ENCODE measurements around the gene CTNNA3. TPM values are rescaled to one million over a fixed set of nuclear protein-coding genes. Genes with fewer than 3 reads are reported as not detected.

The CTNNA3 gene
- total and polyA plus RNA-seq, 7 donors: under 0.01 to 4.6 (median 2.4) TPM; not detected in 1

DNA sequence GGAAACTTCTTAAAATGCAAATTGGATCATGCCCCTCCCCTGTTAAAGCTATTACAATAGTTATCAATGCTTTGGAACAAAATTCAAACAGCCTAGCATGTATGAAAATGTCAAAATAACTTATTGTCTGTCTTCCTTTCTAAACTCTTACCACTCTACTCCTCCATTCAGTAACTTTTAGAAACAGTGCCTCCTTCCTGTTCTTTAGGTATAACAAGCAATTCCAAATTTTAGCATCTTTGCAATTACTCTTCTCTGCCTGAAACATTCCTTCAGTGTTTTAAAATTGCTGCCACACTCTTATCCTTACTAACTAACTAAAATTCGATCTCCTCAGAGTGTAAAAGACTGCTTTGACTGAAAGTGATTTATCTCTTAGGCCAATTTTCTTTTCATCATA is 1430.6 kb downstream of the CTNNA3 start:
- no peaks in the 10 kb centered on the region for H3K27me3 ChIP-seq
- no peaks in the 10 kb centered on the region for H3K36me3 ChIP-seq
- H3K9me3 ChIP-seq: no peaks in the 10 kb centered on the region
- DNase-seq: no peak
- intact Hi-C loops (cut with DNase I): no loop called here
- no peak overlapping the region for H3K27ac ChIP-seq
- no peak overlapping the region for H3K4me3 ChIP-seq
- H3K4me1 ChIP-seq: no peaks in the 10 kb centered on the region
- WGBS, 2 donors: 70 to 77% methylated on average over 1 of the region's 1 CpG
- no peak for TF ChIP-seq EP300 (IDR thresholded peaks at IDR 0.05)
- TF ChIP-seq, protein P1, sequence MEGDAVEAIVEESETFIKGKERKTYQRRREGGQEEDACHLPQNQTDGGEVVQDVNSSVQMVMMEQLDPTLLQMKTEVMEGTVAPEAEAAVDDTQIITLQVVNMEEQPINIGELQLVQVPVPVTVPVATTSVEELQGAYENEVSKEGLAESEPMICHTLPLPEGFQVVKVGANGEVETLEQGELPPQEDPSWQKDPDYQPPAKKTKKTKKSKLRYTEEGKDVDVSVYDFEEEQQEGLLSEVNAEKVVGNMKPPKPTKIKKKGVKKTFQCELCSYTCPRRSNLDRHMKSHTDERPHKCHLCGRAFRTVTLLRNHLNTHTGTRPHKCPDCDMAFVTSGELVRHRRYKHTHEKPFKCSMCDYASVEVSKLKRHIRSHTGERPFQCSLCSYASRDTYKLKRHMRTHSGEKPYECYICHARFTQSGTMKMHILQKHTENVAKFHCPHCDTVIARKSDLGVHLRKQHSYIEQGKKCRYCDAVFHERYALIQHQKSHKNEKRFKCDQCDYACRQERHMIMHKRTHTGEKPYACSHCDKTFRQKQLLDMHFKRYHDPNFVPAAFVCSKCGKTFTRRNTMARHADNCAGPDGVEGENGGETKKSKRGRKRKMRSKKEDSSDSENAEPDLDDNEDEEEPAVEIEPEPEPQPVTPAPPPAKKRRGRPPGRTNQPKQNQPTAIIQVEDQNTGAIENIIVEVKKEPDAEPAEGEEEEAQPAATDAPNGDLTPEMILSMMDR (IDR thresholded peaks at IDR 0.05): no peak
- no peak for TF ChIP-seq POLR2A (IDR thresholded peaks at IDR 0.05)
- TF ChIP-seq POLR2AphosphoS5 (IDR thresholded peaks at IDR 0.05): no peak

DNA sequence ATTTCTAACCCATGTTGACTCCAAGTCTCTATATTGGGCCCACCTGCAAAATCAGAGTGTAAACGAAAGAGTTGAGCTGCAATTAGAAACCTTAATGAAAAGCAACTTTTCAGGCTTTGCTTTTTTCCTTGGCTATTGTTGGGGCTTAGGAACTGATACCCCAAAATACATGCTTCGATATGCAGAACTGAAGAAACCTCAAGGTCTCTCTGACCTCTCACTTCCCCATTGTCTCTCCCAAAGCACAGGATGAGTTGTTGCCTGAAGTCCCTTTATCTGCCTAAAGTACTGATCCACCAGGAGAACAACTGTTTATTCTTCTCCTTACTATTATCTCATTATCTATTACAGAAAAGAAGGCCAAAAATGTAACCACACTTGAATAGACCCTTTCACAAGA is 1436.2 kb downstream of the CTNNA3 start:
- H3K27ac ChIP-seq: no peak overlapping the region
- no peaks in the 10 kb centered on the region for H3K36me3 ChIP-seq
- DNase-seq: no peak
- no peak overlapping the region for H3K4me3 ChIP-seq
- TF ChIP-seq POLR2A (IDR thresholded peaks at IDR 0.05) (no peak), EP300 (IDR thresholded peaks at IDR 0.05) (no peak)
- WGBS, 2 donors: 88 to 90% methylated on average over 2 of the region's 2 CpGs
- H3K9me3 ChIP-seq: no peaks in the 10 kb centered on the region
- intact Hi-C loops (cut with DNase I): no loop called here
- H3K4me1 ChIP-seq: no peaks in the 10 kb centered on the region
- H3K27me3 ChIP-seq: no peaks in the 10 kb centered on the region

DNA sequence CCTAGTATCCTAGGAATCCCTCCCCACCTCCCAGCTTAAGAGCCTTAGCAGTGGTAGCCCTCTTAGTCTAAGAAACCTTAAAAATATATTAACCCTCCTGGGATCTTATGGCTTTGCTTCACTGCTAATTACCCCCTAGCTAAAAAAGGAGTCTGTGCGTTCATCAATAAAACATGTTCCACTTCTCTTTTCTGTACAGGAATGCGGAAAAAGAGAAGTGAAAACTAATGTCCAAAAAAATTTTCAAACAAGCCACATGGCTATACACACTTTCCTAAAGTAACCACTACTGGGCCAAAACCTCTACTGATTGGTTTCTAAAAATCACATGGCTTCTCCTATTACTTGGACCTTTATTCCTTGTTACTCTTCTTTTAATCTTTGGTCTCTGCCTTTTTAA is 1437.3 kb downstream of the CTNNA3 start:
- intact Hi-C loops (cut with DNase I): no loop called here
- H3K27me3 ChIP-seq: no peaks in the 10 kb centered on the region
- TF ChIP-seq POLR2A (IDR thresholded peaks at IDR 0.05) (no peak), POLR2AphosphoS5 (IDR thresholded peaks at IDR 0.05) (no peak), EP300 (IDR thresholded peaks at IDR 0.05) (no peak)
- TF ChIP-seq, protein P1 (IDR thresholded peaks at IDR 0.05): no peak

DNA sequence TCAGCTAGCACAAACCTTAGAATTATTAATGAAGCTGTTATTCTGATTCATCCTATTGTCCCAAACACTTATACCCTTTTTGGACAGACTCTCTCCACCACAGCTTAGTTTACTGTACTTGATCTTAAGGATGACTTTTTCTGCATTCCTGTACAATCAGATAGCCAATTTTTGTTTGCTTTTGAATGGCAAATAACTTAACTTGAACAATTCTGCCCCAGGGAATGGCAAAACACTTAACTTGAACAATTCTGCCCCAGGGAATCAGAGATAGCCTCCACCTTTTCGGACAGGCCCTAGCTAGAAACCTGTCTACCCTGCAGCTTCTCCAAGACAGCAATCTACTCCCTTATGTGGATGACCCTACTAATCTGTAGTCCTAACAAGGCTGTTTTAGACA is 1438.2 kb downstream of the CTNNA3 start:
- H3K27ac ChIP-seq: no peak overlapping the region
- intact Hi-C loops (cut with DNase I): no loop called here
- H3K36me3 ChIP-seq: no peaks in the 10 kb centered on the region
- no peaks in the 10 kb centered on the region for H3K27me3 ChIP-seq
- WGBS, 2 donors: 89% methylated on average over 1 of the region's 1 CpG
- no peaks in the 10 kb centered on the region for H3K4me1 ChIP-seq
- H3K9me3 ChIP-seq: no peaks in the 10 kb centered on the region
- DNase-seq: no peak
- no peak overlapping the region for H3K4me3 ChIP-seq
- TF ChIP-seq EP300 (IDR thresholded peaks at IDR 0.05): no peak
- TF ChIP-seq POLR2A (IDR thresholded peaks at IDR 0.05): no peak

More for the DNA sequence above, 1437.3 kb downstream of the CTNNA3 start:
- Histone ChIP-seq H3K9me3 (no peaks in the 10 kb centered on the region), H3K4me3 (no peak overlapping the region), H3K36me3 (no peaks in the 10 kb centered on the region), H3K27ac (no peak overlapping the region), H3K4me1 (no peaks in the 10 kb centered on the region)
- 92% methylated on average over 2 of the region's 2 CpGs for WGBS, 2 donors
- no peak for DNase-seq

DNA sequence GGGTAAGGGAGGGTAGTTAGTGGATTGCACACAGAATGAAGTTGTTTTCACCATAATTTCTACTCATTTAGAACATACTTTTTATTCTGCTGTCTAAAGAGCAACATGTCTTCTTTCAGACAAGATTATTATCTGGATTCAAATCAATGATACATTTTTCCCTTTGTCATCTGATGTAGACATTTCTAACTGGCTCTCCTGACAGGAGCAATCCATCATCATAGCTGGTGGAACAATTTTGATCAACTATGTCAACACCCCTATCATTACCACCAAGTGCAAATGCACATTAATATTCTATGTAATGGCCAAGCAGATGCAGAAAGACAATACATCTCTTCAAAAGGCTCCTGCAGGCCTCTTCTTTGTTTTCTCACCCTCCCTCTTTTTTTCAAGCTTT is 1443.0 kb downstream of the CTNNA3 start:
- TF ChIP-seq EP300 (IDR thresholded peaks at IDR 0.05) (no peak), POLR2AphosphoS5 (IDR thresholded peaks at IDR 0.05) (no peak), POLR2A (IDR thresholded peaks at IDR 0.05) (no peak)
- TF ChIP-seq, protein P1 (IDR thresholded peaks at IDR 0.05): no peak
- H3K27me3 ChIP-seq: no peaks in the 10 kb centered on the region
- intact Hi-C loops (cut with DNase I): no loop called here
- H3K4me1 ChIP-seq: no peaks in the 10 kb centered on the region
- peaks cover 0 to 4% (median 0%) of the 10 kb centered on the region in 4 donors for H3K9me3 ChIP-seq
- no peak overlapping the region for H3K27ac ChIP-seq
- no peaks in the 10 kb centered on the region for H3K36me3 ChIP-seq
- no peak for DNase-seq
- no peak overlapping the region for H3K4me3 ChIP-seq

DNA sequence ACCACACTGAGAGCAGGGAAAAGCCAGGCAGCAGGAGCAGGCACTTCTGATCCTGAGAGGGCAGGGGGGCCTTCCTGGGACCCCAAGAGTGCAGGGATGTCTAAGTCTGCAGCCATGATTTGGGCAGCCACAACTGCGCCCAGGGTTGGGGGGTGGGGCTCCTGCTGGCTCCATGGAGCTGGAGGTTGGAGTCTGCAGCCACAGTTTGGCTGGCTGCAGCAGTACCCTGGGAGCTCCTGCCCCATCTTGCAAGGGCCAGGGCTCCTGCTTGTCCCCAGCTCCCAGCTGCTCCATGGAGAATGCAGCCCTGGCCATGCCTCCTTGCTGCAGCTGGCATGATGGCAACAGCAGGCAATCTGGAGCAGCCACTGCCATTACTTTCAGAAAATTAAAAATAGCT is 1449.8 kb downstream of the CTNNA3 start:
- DNase-seq: no peak
- H3K36me3 ChIP-seq: no peaks in the 10 kb centered on the region
- H3K4me1 ChIP-seq: no peaks in the 10 kb centered on the region
- TF ChIP-seq, protein P1 (IDR thresholded peaks at IDR 0.05): no peak
- TF ChIP-seq EP300 (IDR thresholded peaks at IDR 0.05): no peak
- TF ChIP-seq POLR2AphosphoS5 (IDR thresholded peaks at IDR 0.05): no peak
- no peak for TF ChIP-seq POLR2A (IDR thresholded peaks at IDR 0.05)
- peaks cover 0 to 4% (median 0%) of the 10 kb centered on the region in 4 donors for H3K9me3 ChIP-seq
- 92 to 93% methylated on average over 1 of the region's 1 CpG for WGBS, 2 donors
- no peaks in the 10 kb centered on the region for H3K27me3 ChIP-seq
- intact Hi-C loops (cut with DNase I): no loop called here
- H3K4me3 ChIP-seq: no peak overlapping the region
- no peak overlapping the region for H3K27ac ChIP-seq
